Vagina (tissue), 2 donors: ENCODE results near the gene POLR3C. TPM values are rescaled to one million over a fixed set of nuclear protein-coding genes. Genes with fewer than 3 reads are reported as not detected.
A peak's percentile ranks its signal among the peaks of the same experiment; 100 is the strongest.

Source experiments
- DNase-seq, 2 donors: peaks; one replicate each; pipeline ENCODE4 v3.0.0-alpha.2; 2017; ENCODE audit errors: extremely low spot score in 2 of 2
- H3K27ac ChIP-seq: fragments of 200-600 bp; sonication (generic); one replicate; pipeline ENCODE4 v1.5.1; 2019
- H3K27me3 ChIP-seq: fragments of 200-600 bp; sonication (generic); one replicate; pipeline ENCODE4 v1.5.1; 2019
- H3K36me3 ChIP-seq, 2 donors: fragments of 200-600 bp; sonication (generic); one replicate each; pipeline ENCODE4 v1.5.1; 2017 to 2019
- H3K4me1 ChIP-seq: fragments of 200-600 bp; sonication (generic); one replicate; pipeline ENCODE4 v1.5.1; 2019
- H3K4me3 ChIP-seq, 2 donors: fragments of 200-600 bp; sonication (generic); 1 replicate in 1 of 2; 2 replicates in 1 of 2; pipeline ENCODE4 v1.5.1; 2016 to 2019
- H3K9me3 ChIP-seq: fragments of 200-600 bp; sonication (generic); one replicate; pipeline ENCODE4 v1.5.1; 2019
- POLR2A ChIP-seq, 2 donors: fragments of 450-650 bp; IDR thresholded peaks; one replicate each; pipeline ENCODE4 v1.6.1; 2017; ENCODE audit warnings: antibody characterized with exemption in 2 of 2, mild to moderate bottlenecking in 2 of 2, moderate library complexity in 2 of 2
- POLR2AphosphoS5 ChIP-seq, 2 donors: sonication (generic); formaldehyde crosslinking; IDR thresholded peaks; one replicate each; pipeline ENCODE4 v1.9.0; 2017; ENCODE audit warnings: antibody characterized with exemption in 2 of 2, mild to moderate bottlenecking in 2 of 2, low read depth in 1 of 2; ENCODE audit not compliant: insufficient read depth in 1 of 2
- intact Hi-C: fragments of 100-400 bp; cut with DNase I; formaldehyde crosslinking; loops from one replicate; pipeline ENCODE4 v1.15.1; 2023
- total RNA-seq: library from RNA; depleted of rRNA; stranded (reverse); fragments of >200 nt; gene quantifications from one replicate; pipeline ENCODE4 v1.2.3, GENCODE V29; 2016
- TF ChIP-seq, protein P1 (sequence below), 3 experiments: fragments of 450-650 bp in 2 of 3; fragments of 200-600 bp in 1 of 3; sonication (generic) in 1 of 3; IDR thresholded peaks; one replicate each; pipeline ENCODE4 v1.5.1; 2017 to 2019; ENCODE audit warnings: antibody characterized with exemption in 3 of 3, mild to moderate bottlenecking in 2 of 3, moderate library complexity in 2 of 3

Gene POLR3C, protein sequence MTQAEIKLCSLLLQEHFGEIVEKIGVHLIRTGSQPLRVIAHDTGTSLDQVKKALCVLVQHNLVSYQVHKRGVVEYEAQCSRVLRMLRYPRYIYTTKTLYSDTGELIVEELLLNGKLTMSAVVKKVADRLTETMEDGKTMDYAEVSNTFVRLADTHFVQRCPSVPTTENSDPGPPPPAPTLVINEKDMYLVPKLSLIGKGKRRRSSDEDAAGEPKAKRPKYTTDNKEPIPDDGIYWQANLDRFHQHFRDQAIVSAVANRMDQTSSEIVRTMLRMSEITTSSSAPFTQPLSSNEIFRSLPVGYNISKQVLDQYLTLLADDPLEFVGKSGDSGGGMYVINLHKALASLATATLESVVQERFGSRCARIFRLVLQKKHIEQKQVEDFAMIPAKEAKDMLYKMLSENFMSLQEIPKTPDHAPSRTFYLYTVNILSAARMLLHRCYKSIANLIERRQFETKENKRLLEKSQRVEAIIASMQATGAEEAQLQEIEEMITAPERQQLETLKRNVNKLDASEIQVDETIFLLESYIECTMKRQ
- total RNA-seq = 34.6 TPM

- Histone ChIP-seq H3K27ac (peak within 1 kb of the TSS; percentile 89), H3K4me1 (peaks cover 19% of the 10 kb centered on the region), H3K36me3 (peaks cover 7 to 27% of the 10 kb centered on the region in 2 donors), H3K27me3 (no peaks in the 10 kb centered on the region), H3K4me3 (peak within 1 kb of the TSS; percentile 54 to 78), H3K9me3 (no peaks in the 10 kb centered on the region)
- TF ChIP-seq POLR2A (IDR thresholded peaks at IDR 0.05) (peak in 1 of 2 donors; percentile 68), POLR2AphosphoS5 (IDR thresholded peaks at IDR 0.05; ENCODE audit: insufficient read depth in 1 of 2, low read depth in 1 of 2) (peak; percentile 32 to 84)
- TF ChIP-seq, protein P1, sequence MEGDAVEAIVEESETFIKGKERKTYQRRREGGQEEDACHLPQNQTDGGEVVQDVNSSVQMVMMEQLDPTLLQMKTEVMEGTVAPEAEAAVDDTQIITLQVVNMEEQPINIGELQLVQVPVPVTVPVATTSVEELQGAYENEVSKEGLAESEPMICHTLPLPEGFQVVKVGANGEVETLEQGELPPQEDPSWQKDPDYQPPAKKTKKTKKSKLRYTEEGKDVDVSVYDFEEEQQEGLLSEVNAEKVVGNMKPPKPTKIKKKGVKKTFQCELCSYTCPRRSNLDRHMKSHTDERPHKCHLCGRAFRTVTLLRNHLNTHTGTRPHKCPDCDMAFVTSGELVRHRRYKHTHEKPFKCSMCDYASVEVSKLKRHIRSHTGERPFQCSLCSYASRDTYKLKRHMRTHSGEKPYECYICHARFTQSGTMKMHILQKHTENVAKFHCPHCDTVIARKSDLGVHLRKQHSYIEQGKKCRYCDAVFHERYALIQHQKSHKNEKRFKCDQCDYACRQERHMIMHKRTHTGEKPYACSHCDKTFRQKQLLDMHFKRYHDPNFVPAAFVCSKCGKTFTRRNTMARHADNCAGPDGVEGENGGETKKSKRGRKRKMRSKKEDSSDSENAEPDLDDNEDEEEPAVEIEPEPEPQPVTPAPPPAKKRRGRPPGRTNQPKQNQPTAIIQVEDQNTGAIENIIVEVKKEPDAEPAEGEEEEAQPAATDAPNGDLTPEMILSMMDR (IDR thresholded peaks at IDR 0.05) = no peak
- intact Hi-C loops = no loop called here
- DNase-seq = no peak
These were observed at the start of gene POLR3C, which contains the start of gene RNF115 for GRCh38 chr1:145823565-145824498. Gene POLR3C, plus strand, starts transcription at chr1:145824200. Its CDS starts 1,577 bp downstream, at chr1:145825777. Gene RNF115, minus strand, starts transcription at chr1:145824095. Its CDS starts 222 bp downstream, at chr1:145823873.

- no peaks in the 10 kb centered on the region for H3K9me3 ChIP-seq
- H3K27me3 ChIP-seq = no peaks in the 10 kb centered on the region
- intact Hi-C loops = no loop called here
- no peak for DNase-seq
- H3K27ac ChIP-seq = peak overlapping the region; percentile 37
- H3K4me3 ChIP-seq = no peak overlapping the region
- H3K36me3 ChIP-seq = no peaks in the 10 kb centered on the region
- peaks cover 16% of the 10 kb centered on the region for H3K4me1 ChIP-seq
- TF ChIP-seq, protein P1 (IDR thresholded peaks at IDR 0.05) = no peak
- TF ChIP-seq POLR2AphosphoS5 (IDR thresholded peaks at IDR 0.05; ENCODE audit: insufficient read depth in 1 of 2, low read depth in 1 of 2) = no peak
- TF ChIP-seq POLR2A (IDR thresholded peaks at IDR 0.05) = no peak
These were observed 46.4 kb upstream of the POLR3C start for GRCh38 chr1:145777357-145778145.

DNA sequence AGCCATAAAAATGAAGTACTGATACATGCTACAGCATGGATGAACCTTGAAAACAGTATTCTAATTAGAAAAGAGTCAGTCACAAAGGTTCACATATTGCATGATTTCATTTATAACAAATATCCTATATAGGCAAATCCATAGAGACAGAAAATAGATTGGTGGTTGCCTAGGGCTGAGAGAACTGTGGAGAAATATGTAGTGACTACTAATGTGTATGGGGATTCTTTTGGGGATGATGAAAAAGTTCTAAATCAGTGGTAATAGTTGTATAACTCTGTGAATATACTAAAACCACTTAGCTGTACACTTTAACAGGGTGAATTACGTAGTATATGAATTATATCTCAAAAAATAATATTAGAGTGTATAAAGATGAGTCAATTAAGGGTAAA, 45.9 kb upstream of the POLR3C start:
- no peaks in the 10 kb centered on the region for H3K36me3 ChIP-seq
- H3K4me3 ChIP-seq = no peak overlapping the region
- TF ChIP-seq, protein P1 (IDR thresholded peaks at IDR 0.05) = no peak
- TF ChIP-seq POLR2A (IDR thresholded peaks at IDR 0.05) (no peak), POLR2AphosphoS5 (IDR thresholded peaks at IDR 0.05; ENCODE audit: insufficient read depth in 1 of 2, low read depth in 1 of 2) (no peak)
- peaks cover 19% of the 10 kb centered on the region for H3K4me1 ChIP-seq
- intact Hi-C loops = no loop called here
- H3K27me3 ChIP-seq = no peaks in the 10 kb centered on the region
- no peak overlapping the region for H3K27ac ChIP-seq
- no peak for DNase-seq
- H3K9me3 ChIP-seq = no peaks in the 10 kb centered on the region

GRCh38 chr1:145782272-145783099, 41.5 kb upstream of the POLR3C start:
- intact Hi-C loops = no loop called here
- H3K27ac ChIP-seq = peak overlapping the region; percentile 53
- H3K4me1 ChIP-seq = peaks cover 15% of the 10 kb centered on the region
- TF ChIP-seq POLR2A (IDR thresholded peaks at IDR 0.05) = no peak
- TF ChIP-seq POLR2AphosphoS5 (IDR thresholded peaks at IDR 0.05; ENCODE audit: insufficient read depth in 1 of 2, low read depth in 1 of 2) = peak in 1 of 2 donors; percentile 75
- TF ChIP-seq, protein P1 (IDR thresholded peaks at IDR 0.05) = no peak
- H3K4me3 ChIP-seq = no peak overlapping the region
- H3K27me3 ChIP-seq = no peaks in the 10 kb centered on the region
- no peak for DNase-seq
- no peaks in the 10 kb centered on the region for H3K36me3 ChIP-seq
- no peaks in the 10 kb centered on the region for H3K9me3 ChIP-seq
